HUES48 (cell line): Measurements from ENCODE around the gene SLC7A1.

ENCODE experiments used
- H3K27ac ChIP-seq: one replicate; pipeline ENCODE4 v1.7.0; 2013; ENCODE audit warnings: low read depth, low read length, inconsistent platforms
- H3K27me3 ChIP-seq: 2 replicates; pipeline ENCODE4 v1.6.1; 2013; ENCODE audit warnings: mild to moderate bottlenecking, low read length; ENCODE audit not compliant: control insufficient read depth, insufficient read depth
- H3K36me3 ChIP-seq: 2 replicates; pipeline ENCODE4 v1.6.1; 2013; ENCODE audit warnings: low read length; ENCODE audit not compliant: control insufficient read depth, insufficient read depth
- H3K4me1 ChIP-seq: 2 replicates; pipeline ENCODE4 v1.6.1; 2013; ENCODE audit warnings: mild to moderate bottlenecking, low read length; ENCODE audit not compliant: control insufficient read depth, insufficient read depth
- H3K4me3 ChIP-seq: 2 replicates; pipeline ENCODE4 v1.5.1; 2013; ENCODE audit warnings: mild to moderate bottlenecking, low read depth, low read length
- H3K9ac ChIP-seq: 2 replicates; pipeline ENCODE4 v1.6.1; 2013; ENCODE audit warnings: mild to moderate bottlenecking, low read depth, low read length, moderate library complexity
- H3K9me3 ChIP-seq: 2 replicates; pipeline ENCODE4 v1.6.1; 2013; ENCODE audit warnings: low read length; ENCODE audit not compliant: control insufficient read depth, insufficient read depth

SLC7A1 gene

DNA sequence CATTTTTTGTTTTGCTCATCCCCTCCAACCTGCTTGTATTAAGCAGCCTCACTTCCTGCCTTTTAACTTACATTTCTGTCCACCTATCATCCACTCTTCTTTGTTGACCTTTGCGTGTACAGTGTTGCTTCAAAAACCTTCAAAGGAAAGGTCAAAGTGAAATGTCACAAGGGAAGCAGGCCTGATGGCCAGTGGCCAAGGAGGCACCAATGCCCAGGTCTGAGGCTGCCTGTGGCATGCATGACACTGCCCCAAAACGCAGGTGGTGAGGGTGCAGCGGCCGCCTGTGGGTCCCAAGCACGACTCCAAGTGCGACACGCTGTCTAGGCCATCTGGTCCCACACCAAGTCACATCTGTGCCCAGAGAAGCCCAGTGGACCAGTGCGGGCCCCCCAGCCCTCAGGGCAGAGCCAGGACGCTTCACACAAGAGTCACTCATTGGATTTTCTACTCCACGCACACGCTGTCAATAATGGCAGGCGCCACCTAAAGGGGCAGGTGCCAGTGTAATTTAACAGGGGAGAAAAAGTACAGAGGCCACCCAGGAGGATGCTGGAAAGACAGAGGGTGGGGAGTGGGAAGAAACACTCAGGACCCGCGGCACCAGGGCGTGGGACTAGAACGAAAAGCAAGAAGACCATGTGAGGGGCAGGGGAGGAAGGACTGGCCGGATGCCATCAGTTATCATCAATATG, 23.5 kb downstream of the SLC7A1 start:
- no peak overlapping the region for H3K9ac ChIP-seq
- no peaks in the 10 kb centered on the region for H3K36me3 ChIP-seq
- no peak overlapping the region for H3K4me3 ChIP-seq
- peaks cover 30% of the 10 kb centered on the region for H3K4me1 ChIP-seq
- H3K27ac ChIP-seq: no peak overlapping the region
- H3K9me3 ChIP-seq: no peaks in the 10 kb centered on the region
- no peaks in the 10 kb centered on the region for H3K27me3 ChIP-seq

DNA sequence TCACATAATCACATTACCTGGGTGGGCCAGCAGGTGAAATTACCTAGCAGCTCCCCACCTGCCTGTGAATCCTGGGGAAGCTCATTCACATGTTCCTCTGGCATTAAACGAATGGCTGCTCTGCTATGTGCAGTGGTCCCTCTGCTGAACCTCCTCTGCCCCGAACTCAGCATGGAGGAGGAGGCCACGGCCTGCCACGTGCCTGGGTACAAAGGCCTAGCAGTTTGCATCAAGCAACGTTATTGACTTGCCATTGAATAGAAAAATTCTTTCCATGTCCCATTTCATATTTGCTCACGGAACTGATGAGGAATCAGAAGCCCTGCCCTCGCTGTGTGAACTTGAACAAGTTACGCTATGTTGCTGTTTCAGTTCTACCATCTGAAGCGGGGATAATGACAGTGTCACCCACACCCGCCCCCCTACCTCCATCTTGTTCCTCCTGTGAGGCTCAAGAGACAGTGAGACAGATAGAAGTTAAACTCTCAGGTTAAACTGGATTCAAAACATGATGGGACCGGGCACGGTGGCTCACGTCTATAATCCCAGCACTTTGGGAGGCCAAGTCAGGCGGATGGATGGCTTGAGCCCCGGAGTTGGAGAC, 25.3 kb downstream of the SLC7A1 start:
- Histone ChIP-seq H3K36me3 (no peaks in the 10 kb centered on the region), H3K9ac (no peak overlapping the region), H3K4me3 (no peak overlapping the region), H3K9me3 (no peaks in the 10 kb centered on the region), H3K4me1 (peaks cover 35% of the 10 kb centered on the region), H3K27me3 (no peaks in the 10 kb centered on the region), H3K27ac (no peak overlapping the region)

DNA sequence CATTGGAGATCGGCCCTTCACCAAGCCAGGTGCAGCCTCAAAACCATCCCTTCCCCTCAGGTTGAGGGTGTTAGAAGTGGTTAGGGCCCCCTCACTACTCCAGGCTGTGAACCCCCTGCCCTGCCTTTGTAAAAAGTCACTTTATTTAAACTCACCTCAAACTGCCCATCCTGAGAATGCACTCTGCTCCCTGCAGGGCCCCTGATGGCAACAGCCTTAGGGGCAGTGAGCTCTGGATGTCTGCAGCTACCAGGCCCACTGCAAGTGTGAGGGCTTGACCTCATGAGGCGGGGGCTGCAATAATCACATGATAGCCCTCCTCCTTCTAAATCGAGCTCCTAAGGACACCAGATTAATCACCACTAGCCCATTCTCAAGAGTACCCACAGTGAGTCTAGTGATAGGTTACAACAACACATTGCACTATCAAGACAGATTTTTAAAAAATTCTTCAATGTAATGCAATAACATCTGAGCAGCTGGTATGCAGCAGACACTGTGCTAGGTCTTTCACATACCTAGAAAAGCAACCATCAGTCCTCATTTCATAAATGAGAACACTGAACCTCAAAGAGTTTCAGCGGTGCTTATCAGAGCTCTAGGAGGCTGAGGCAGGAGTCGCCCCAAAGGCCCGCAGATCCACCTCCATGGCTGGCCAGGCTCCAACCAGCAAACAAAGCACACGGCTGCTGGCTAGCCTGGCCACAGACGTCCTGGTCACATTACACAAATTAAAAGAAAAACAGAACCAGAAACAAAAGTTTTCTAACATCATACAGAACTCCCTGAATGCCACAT, 26.0 kb downstream of the SLC7A1 start:
- Histone ChIP-seq H3K27ac (no peak overlapping the region), H3K27me3 (no peaks in the 10 kb centered on the region), H3K9me3 (no peaks in the 10 kb centered on the region), H3K4me1 (peaks cover 42% of the 10 kb centered on the region), H3K9ac (no peak overlapping the region), H3K4me3 (no peak overlapping the region), H3K36me3 (no peaks in the 10 kb centered on the region)

DNA sequence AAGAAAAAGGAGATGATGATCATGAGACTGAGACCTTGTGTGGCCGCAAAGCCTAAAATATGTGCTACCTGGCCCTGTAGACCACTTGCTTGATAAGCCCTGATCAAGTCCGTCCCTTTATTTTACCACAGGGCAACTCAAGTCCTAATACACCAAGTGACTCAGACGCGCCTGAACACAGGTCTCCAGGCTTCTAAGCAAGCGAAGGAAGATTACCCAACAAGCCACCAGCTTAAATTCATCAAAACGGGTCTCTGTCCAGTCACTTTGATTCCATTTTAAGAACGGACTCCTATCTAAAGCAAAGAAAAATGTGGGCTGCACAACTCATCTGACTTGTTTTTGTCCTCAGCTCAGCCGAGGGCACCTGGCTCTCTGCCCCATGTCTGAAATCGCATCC, 26.8 kb downstream of the SLC7A1 start:
- H3K9me3 ChIP-seq: no peaks in the 10 kb centered on the region
- H3K36me3 ChIP-seq: no peaks in the 10 kb centered on the region
- H3K27ac ChIP-seq: no peak overlapping the region
- H3K4me3 ChIP-seq: no peak overlapping the region
- H3K9ac ChIP-seq: no peak overlapping the region
- no peaks in the 10 kb centered on the region for H3K27me3 ChIP-seq
- H3K4me1 ChIP-seq: peaks cover 46% of the 10 kb centered on the region

DNA sequence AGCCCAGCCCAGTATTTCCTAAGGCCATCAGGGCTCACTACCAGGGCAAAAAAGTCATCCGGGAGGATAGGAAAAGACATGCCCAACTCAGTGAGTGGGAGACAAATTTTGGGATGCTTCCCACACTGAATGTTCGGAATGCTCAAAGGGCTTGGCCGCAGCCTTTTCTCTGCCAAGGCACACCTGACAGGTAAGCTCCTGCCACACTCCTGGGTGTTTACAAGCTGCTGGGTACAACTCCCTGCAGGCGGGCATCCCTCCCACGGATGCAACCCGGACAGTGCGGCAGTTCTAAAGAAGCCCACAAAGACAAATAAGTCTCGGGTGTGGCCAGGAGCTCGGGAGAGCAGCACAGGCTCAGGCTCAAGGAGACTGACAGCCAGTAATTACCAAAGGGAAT, 28.1 kb downstream of the SLC7A1 start:
- Histone ChIP-seq H3K4me3 (no peak overlapping the region), H3K4me1 (peaks cover 59% of the 10 kb centered on the region)

DNA sequence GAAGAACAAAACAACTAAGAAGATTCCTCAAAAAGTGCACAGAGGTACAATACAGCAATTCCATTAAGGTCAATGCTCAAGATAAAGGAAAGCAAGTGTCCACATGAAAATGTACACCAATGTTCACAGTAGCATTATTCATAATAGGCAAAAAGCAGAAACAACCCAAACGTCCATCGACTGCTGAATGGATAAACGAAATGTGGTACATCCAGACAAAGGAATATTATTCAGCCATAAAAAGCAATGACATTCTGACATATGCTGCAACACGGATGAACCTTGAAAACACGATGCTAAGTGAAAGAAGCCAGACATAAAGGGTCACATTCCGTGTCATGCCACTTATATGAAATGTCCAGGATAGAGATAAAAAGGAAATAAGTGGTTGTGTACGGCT, 29.3 kb downstream of the SLC7A1 start:
- Histone ChIP-seq H3K4me3 (no peak overlapping the region), H3K27ac (no peak overlapping the region), H3K27me3 (no peaks in the 10 kb centered on the region), H3K36me3 (no peaks in the 10 kb centered on the region), H3K9ac (no peak overlapping the region), H3K9me3 (no peaks in the 10 kb centered on the region), H3K4me1 (peaks cover 61% of the 10 kb centered on the region)

More for the DNA sequence above, 28.1 kb downstream of the SLC7A1 start:
- Histone ChIP-seq H3K27ac (no peak overlapping the region), H3K9ac (no peak overlapping the region), H3K27me3 (no peaks in the 10 kb centered on the region), H3K36me3 (no peaks in the 10 kb centered on the region), H3K9me3 (no peaks in the 10 kb centered on the region)

DNA sequence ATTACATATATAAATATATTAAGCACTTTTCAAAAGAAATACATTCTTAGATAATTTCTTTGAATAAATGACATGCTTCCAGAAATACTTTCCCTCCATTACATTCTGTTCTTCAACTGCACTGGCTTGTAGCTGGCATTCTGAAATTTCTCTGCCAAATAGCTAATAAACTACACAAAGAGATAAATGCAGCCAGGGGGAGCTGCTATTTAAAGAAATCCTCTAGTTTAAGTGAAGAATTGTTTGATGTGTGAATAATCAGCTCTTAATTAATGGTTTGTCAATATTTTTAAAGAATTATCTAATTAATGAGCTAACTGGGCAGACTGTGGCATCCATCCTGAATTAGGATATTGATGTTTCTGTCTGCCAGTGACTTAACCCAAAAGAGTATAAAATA, 30.7 kb downstream of the SLC7A1 start:
- H3K9me3 ChIP-seq: no peaks in the 10 kb centered on the region
- no peak overlapping the region for H3K9ac ChIP-seq
- H3K36me3 ChIP-seq: no peaks in the 10 kb centered on the region
- H3K27me3 ChIP-seq: no peaks in the 10 kb centered on the region
- H3K4me1 ChIP-seq: peaks cover 56% of the 10 kb centered on the region
- H3K27ac ChIP-seq: no peak overlapping the region
- no peak overlapping the region for H3K4me3 ChIP-seq

DNA sequence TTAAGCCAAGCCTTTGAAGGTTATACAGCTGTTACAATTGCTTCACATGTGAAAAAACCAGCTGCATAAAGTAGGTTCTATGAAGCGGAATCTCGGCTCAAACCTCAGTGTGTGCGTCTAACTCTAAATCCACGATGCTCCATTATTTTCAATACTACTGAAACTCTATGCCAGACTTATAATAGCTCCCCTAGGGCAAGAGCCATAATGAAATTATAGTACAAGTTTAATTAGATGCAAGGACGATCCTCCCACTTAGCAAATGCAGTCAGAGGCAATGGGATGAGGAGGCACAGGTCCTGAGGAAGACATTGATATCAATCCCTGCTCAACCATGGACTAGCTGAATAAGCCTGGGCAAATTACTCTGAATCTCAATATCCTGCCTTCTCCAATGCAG, 31.1 kb downstream of the SLC7A1 start:
- H3K4me3 ChIP-seq: no peak overlapping the region
- H3K27ac ChIP-seq: no peak overlapping the region
- peaks cover 52% of the 10 kb centered on the region for H3K4me1 ChIP-seq
- H3K9me3 ChIP-seq: no peaks in the 10 kb centered on the region
- no peak overlapping the region for H3K9ac ChIP-seq
- H3K36me3 ChIP-seq: no peaks in the 10 kb centered on the region
- H3K27me3 ChIP-seq: no peaks in the 10 kb centered on the region

DNA sequence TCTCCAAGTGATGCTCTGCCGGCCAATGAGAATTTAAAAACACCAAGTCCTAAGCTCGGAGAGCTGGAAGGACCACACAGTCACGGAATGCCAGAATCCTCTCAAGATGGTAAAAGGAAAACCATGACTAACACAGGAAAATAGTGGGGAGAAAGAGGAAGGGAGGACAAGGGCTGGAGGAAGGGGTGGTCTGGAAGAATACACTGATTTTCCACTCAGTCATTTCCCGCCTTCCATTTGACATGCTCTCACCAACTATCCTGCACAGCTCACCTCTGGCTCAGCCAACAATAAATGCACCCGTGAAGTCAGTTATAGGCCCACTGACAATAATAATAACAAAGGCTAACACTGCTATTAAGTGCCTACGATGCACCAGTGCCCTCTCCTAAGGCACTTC, 31.5 kb downstream of the SLC7A1 start:
- H3K9me3 ChIP-seq: no peaks in the 10 kb centered on the region
- no peaks in the 10 kb centered on the region for H3K36me3 ChIP-seq
- H3K27me3 ChIP-seq: no peaks in the 10 kb centered on the region
- H3K4me1 ChIP-seq: peaks cover 48% of the 10 kb centered on the region
- no peak overlapping the region for H3K27ac ChIP-seq
- H3K4me3 ChIP-seq: no peak overlapping the region
- H3K9ac ChIP-seq: no peak overlapping the region

DNA sequence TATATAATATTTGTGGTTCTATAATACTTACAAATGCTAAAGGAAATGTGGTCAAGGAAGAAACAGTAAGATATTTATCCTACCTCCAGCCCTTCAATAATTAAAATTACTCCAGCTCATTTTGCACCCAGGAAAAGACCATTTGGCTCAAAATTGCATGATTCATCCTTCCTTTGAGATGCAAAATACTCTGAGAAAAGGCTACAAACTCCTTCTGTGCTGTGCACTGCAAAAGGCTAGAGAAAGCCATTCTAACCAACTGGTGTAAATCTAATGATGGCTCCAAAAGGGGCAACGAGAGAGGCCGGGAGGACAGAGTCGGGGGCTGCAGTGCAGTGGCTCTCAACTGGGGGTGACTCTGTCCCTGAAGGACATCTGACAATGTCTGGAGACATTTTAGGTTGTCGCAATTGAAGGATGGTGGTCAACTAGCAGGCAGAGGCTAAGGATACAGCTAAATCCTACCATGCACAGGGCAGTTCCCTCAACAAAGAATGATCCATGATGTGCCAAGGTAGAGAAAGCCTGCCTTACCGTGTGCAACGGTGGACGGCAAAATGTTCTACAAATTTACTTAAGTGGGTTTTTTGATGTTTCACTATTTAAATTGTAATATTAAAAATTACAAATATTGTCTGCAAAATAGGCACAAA, 32.6 kb downstream of the SLC7A1 start:
- Histone ChIP-seq H3K9ac (0 out of 2 replicates have a peak overlapping the region, but pooled peaks have one; percentile 14), H3K9me3 (no peaks in the 10 kb centered on the region), H3K4me3 (peak overlapping the region; percentile 28; the same call in 1 of the 2 replicates), H3K27me3 (no peaks in the 10 kb centered on the region), H3K4me1 (peaks cover 40% of the 10 kb centered on the region), H3K27ac (peak overlapping the region; percentile 10), H3K36me3 (no peaks in the 10 kb centered on the region)
